Adrenal gland (tissue), 12 donors: ENCODE measurements around the gene GPRC5C. TPM values are rescaled to one million over a fixed set of nuclear protein-coding genes. Genes with fewer than 3 reads are reported as not detected.
A peak's percentile ranks its signal among the peaks of the same experiment; 100 is the strongest.

ENCODE experiments used
- DNase-seq, 7 donors: peaks; one replicate each; pipeline ENCODE4 v3.0.0-alpha.2; 2019 to 2020
- H3K27ac ChIP-seq, 5 donors: fragments of 200-600 bp; sonication (generic) in 4 of 5; 1 replicate in 3 of 5; 2 replicates in 2 of 5; pipeline versions ENCODE4 v1.5.1 to v1.8.0; 2016 to 2020; ENCODE audit warnings: mild to moderate bottlenecking in 1 of 5
- H3K27me3 ChIP-seq: fragments of 200-600 bp; 2 replicates; pipeline ENCODE4 v1.8.0; 2021
- H3K36me3 ChIP-seq, 2 donors: fragments of 200-600 bp; replicated peaks in 1 of 2; 1 replicate in 1 of 2; 2 replicates in 1 of 2; pipeline versions ENCODE4 v1.5.1 to v1.8.0; 2018 to 2022
- H3K4me1 ChIP-seq, 2 donors: fragments of 200-600 bp; replicated peaks in 1 of 2; 1 replicate in 1 of 2; 2 replicates in 1 of 2; pipeline versions ENCODE4 v1.5.1 to v1.8.0; 2018 to 2021
- H3K4me3 ChIP-seq, 4 donors: fragments of 200-600 bp; sonication (generic) in 3 of 4; one replicate each; pipeline ENCODE4 v1.5.1; 2016 to 2018
- H3K9me3 ChIP-seq, 3 donors: fragments of 200-600 bp; sonication (generic) in 1 of 3; replicated peaks in 1 of 3; 1 replicate in 2 of 3; 2 replicates in 1 of 3; pipeline versions ENCODE4 v1.5.1 to v1.8.0; 2016 to 2021
- POLR2A ChIP-seq, 2 donors: fragments of 450-650 bp; IDR thresholded peaks; one replicate each; pipeline ENCODE4 v1.6.1; 2017; ENCODE audit warnings: antibody characterized with exemption in 2 of 2, mild to moderate bottlenecking in 2 of 2, moderate library complexity in 1 of 2
- WGBS, 4 donors: extraction: QIAGEN DNeasy Blood & Tissue Kit in 2 of 4; methylation state at CpG; one replicate each; pipeline versions ENCODE4 v1.1.5 to v1.1.7; 2013 to 2017; 5-methylcytosine and 5-hydroxymethylcytosine counted together
- intact Hi-C, 2 donors: fragments of 100-400 bp; cut with DNase I; formaldehyde crosslinking; loops; one replicate each; pipeline versions ENCODE4 v1.14.1 to v1.15.0; 2022 to 2023
- polyA plus RNA-seq, 3 donors: library from polyadenylated mRNA; stranded (reverse); fragments of 200-250 nt in 2 of 3; fragments of 350-450 nt in 1 of 3; fragmentation: Illumina TruSeq in 1 of 3; extraction: RNeasy Lipid Tissue Mini Kit (QIAGEN cat#74804) in 1 of 3; gene quantifications; one replicate each; pipeline ENCODE4 v1.2.3, GENCODE V29; 2013 to 2014
- total RNA-seq, 9 donors: library from RNA; depleted of rRNA in 4 of 9; stranded (reverse); fragments of >200 nt in 4 of 9; fragments of 120-200 nt in 1 of 9; fragmentation: NEBNext Ultra II Directional in 1 of 9; extraction: Animal tissue kit (Norgen Biotek cat#: 25700) in 1 of 9; gene quantifications; one replicate each; pipeline versions ENCODE4 v1.1.0 to v1.2.4, GENCODE V29; 2013 to 2023
- TF ChIP-seq, protein P1 (sequence below), 6 experiments: fragments of 450-650 bp in 4 of 6; fragments of 200-600 bp in 2 of 6; sonication (generic) in 1 of 6; IDR thresholded peaks; 1 replicate in 5 of 6; 2 replicates in 1 of 6; pipeline versions ENCODE4 v1.5.1 to v1.8.0; 2016 to 2021; ENCODE audit warnings: antibody characterized with exemption in 6 of 6, mild to moderate bottlenecking in 2 of 6, moderate library complexity in 1 of 6
- donor health status: healthy with polysubstance abuse.
- donor health status: Bipolar disorder and iron deficiency.
- donor health status: DM: yes; HTN: yes; CAD: no.
- donor health status: DM: no; HTN: no; CAD: no.
- donor health status: DM: no; HTN: no; CAD: no.
- donor health status: DM: yes; HTN: yes; CAD: no.

Gene GPRC5C
- total and polyA plus RNA-seq, 12 donors, result 2.7 to 67.2 (median 30.5) TPM

DNA sequence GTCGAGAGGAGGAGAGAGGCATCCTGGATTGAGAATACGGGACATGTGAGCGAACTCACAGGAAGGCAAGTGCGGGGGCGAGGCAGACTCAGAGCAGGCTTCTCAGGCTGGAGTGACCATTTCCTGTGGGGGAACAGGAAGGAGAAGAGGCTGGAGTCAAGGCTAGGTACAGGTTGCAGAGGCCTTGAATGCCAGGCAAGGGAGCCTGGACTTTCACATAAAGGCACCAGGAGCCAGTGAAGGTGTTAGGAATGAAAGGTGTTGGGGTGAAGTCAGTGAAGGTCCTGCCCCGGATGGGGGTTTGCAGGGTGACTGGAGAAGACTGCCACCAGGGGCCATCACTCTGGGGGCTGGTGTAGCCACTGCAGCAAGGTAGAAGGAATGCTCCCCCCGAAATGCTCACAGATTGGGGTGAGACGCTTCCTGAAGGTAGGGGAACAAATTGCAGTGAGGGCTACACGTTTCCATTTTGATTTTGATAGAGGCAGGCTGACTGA is 5.3 kb upstream of the GPRC5C start:
- Histone ChIP-seq H3K36me3 (no peaks in the 10 kb centered on the region), H3K9me3 (no peaks in the 10 kb centered on the region), H3K4me1 (peaks cover 11 to 16% of the 10 kb centered on the region in 2 donors), H3K27me3 (no peaks in the 10 kb centered on the region), H3K4me3 (no peak overlapping the region), H3K27ac (no peak overlapping the region)
- intact Hi-C loops, result no loop called here
- TF ChIP-seq POLR2A (IDR thresholded peaks at IDR 0.05), result no peak
- TF ChIP-seq, protein P1, sequence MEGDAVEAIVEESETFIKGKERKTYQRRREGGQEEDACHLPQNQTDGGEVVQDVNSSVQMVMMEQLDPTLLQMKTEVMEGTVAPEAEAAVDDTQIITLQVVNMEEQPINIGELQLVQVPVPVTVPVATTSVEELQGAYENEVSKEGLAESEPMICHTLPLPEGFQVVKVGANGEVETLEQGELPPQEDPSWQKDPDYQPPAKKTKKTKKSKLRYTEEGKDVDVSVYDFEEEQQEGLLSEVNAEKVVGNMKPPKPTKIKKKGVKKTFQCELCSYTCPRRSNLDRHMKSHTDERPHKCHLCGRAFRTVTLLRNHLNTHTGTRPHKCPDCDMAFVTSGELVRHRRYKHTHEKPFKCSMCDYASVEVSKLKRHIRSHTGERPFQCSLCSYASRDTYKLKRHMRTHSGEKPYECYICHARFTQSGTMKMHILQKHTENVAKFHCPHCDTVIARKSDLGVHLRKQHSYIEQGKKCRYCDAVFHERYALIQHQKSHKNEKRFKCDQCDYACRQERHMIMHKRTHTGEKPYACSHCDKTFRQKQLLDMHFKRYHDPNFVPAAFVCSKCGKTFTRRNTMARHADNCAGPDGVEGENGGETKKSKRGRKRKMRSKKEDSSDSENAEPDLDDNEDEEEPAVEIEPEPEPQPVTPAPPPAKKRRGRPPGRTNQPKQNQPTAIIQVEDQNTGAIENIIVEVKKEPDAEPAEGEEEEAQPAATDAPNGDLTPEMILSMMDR (IDR thresholded peaks at IDR 0.05), result no peak
- WGBS, 4 donors, result 79 to 85% (median 82%) methylated on average over 9 of the region's 9 CpGs
- no peak for DNase-seq

DNA sequence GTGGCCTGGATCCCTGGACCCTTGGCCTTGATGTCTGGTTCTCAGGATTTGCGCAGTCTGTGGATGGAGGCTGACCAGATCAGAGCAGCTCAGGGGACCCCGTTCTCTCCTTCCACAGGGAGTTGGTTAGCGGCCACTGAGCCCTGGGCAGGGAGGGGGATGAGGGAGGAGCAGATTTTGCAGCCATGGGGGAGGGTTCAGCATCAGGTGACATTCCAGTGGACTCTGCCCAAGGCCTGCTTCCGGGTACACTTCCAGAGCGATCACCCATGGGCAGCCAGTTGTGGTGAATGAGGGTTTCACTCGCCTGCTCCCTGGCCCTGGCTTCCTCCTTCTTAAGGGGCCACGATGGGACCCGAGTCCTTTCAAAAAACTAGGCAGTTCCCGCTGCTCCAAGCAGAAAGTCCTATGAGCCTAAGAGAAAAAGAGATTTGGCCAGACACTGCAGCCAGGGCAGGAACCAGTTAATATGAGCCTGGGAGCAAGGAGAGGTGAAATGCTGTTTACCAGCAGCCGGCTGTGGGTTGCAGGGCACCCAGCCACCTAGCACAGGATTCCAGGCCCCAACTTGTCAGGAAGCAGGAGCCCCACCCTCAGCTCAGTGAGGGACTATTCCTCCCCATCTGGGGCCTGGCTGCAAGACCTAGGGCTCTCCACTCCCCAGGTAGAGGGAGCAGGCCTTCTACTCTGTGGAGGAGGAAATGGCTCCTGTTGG is 4.7 kb upstream of the GPRC5C start:
- DNase-seq, result no peak
- TF ChIP-seq, protein P1 (IDR thresholded peaks at IDR 0.05), result no peak
- no peak for TF ChIP-seq POLR2A (IDR thresholded peaks at IDR 0.05)
- Histone ChIP-seq H3K27me3 (no peaks in the 10 kb centered on the region), H3K4me1 (peaks cover 13 to 21% of the 10 kb centered on the region in 2 donors), H3K4me3 (no peak overlapping the region), H3K9me3 (no peaks in the 10 kb centered on the region), H3K27ac (peak overlapping the region in 1 of 5 donors; percentile 34), H3K36me3 (no peaks in the 10 kb centered on the region)
- intact Hi-C loops, result no loop called here
- WGBS, 4 donors, result 73 to 82% (median 79%) methylated on average over 7 to 10 of the region's 10 CpGs

DNA sequence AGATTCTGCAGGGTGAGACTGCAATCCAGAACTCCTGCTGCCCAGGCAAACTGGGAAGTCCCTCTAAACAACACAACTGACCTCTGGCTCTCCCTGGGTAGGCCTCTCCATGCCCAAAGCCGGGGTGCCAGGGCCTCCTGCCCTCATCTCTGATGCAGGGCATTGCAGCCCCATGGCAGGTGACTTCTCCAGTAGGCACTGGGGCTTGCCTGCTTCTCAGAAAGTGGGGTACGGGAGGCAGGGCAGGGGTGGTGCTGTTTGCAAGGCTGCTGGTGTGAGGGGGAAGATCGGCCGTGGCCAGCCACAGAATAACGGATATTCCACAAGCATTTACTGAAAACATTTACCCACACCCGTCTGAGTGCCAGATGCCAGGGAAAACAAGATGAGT is 4.1 kb upstream of the GPRC5C start:
- TF ChIP-seq POLR2A (IDR thresholded peaks at IDR 0.05), result no peak
- TF ChIP-seq, protein P1 (IDR thresholded peaks at IDR 0.05), result no peak
- intact Hi-C loops, result no loop called here
- 79 to 89% (median 84%) methylated on average over 4 to 6 of the region's 6 CpGs for WGBS, 4 donors
- no peaks in the 10 kb centered on the region for H3K36me3 ChIP-seq
- no peak overlapping the region for H3K4me3 ChIP-seq
- no peak for DNase-seq
- no peaks in the 10 kb centered on the region for H3K27me3 ChIP-seq
- H3K27ac ChIP-seq, result peak overlapping the region in 1 of 5 donors; percentile 34
- H3K4me1 ChIP-seq, result peaks cover 18 to 27% of the 10 kb centered on the region in 2 donors
- H3K9me3 ChIP-seq, result no peaks in the 10 kb centered on the region

DNA sequence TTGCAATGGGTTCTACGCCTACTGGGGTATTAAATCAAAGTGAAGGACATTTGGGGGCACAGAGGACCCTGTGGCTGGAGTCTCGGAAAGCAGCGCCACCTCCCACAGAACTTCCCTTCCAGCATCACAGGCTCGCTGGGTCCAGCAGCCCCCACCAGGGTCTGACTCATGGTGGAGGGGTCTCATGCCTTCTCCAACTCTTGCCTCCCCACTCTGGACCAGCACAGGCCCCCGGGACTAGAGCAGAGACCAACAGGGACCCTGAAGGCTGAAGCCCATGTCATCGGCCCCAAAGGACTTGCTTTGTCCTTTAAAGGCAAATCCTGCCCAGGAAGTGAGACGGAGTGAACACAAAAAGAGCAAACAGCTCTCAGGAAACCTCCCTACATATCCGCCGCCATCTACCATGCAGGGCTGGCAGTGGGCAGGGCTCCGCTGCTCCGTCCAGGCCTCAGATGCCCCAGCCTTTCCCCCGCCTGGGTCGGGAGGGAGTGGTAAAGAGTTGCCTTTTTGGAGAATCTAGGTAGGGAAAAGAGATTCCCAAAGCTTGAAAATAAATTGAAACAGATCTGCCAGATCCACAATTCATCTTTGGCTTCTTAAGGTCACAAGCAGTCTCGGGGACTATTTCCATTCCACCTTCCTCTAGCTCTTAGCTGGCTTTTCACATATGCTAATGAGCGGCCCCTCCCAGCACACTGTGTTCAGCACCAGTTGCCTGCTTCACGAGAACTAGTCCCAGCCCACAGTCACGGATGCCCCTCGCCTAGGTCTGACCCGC is 2.1 kb upstream of the GPRC5C start:
- no peak for TF ChIP-seq POLR2A (IDR thresholded peaks at IDR 0.05)
- TF ChIP-seq, protein P1 (IDR thresholded peaks at IDR 0.05), result no peak
- Histone ChIP-seq H3K4me1 (peaks cover 23 to 29% of the 10 kb centered on the region in 2 donors), H3K36me3 (no peaks in the 10 kb centered on the region), H3K27me3 (no peaks in the 10 kb centered on the region), H3K27ac (peak overlapping the region; percentile 37 to 93 (median 89)), H3K9me3 (no peaks in the 10 kb centered on the region), H3K4me3 (peak overlapping the region in 1 of 4 donors; percentile 91)
- intact Hi-C loops, result no loop called here
- DNase-seq, result peak in 2 of 7 donors; percentile 28 to 45
- WGBS, 4 donors, result 63 to 73% (median 69%) methylated on average over 12 to 19 of the region's 19 CpGs
